GM12864 (cell line): ENCODE data around the gene SLC16A13.

Experiments used
- DNase-seq: peaks from one replicate; pipeline ENCODE4 v3.0.0-alpha.2; 2011; ENCODE audit warnings: low read depth
- H3K4me3 ChIP-seq: 2 replicates; pipeline ENCODE4 v1.5.1; 2011; ENCODE audit warnings: mild to moderate bottlenecking, low read depth, low read length, control low read depth
- CTCF ChIP-seq: IDR thresholded peaks from 2 replicates; pipeline ENCODE4 v1.5.1; 2011; ENCODE audit warnings: low read depth, mild to moderate bottlenecking, moderate library complexity, low read length, control low read depth, inconsistent platforms; ENCODE audit errors: missing control alignments

Gene SLC16A13

GRCh38 chr17:7029659-7030058 lies 6.2 kb upstream of the SLC16A13 start:
- DNase-seq = no peak
- no peak for TF ChIP-seq CTCF
- peak overlapping the region; percentile 13; the same call in 1 of the 2 replicates for H3K4me3 ChIP-seq

- peak overlapping the region; percentile 70 for H3K4me3 ChIP-seq
- no peak for TF ChIP-seq CTCF
Measured at GRCh38 chr17:7034955-7035590, 742 bp upstream of the SLC16A13 start.

GRCh38 chr17:7038025-7038862 lies 2.4 kb downstream of the SLC16A13 start:
- DNase-seq = no peak
- no peak overlapping the region for H3K4me3 ChIP-seq
- no peak for TF ChIP-seq CTCF

More at GRCh38 chr17:7034955-7035590, 742 bp upstream of the SLC16A13 start:
- no peak for DNase-seq

- no peak for DNase-seq
- no peak overlapping the region for H3K4me3 ChIP-seq
- TF ChIP-seq CTCF = peak; percentile 11
Measured at GRCh38 chr17:7039832-7040231, 4.0 kb downstream of the SLC16A13 start.

- TF ChIP-seq CTCF = no peak
- peak overlapping the region; percentile 30 for H3K4me3 ChIP-seq
- no peak for DNase-seq
Measured at GRCh38 chr17:7041607-7042500, 6.0 kb downstream of the SLC16A13 start.

GRCh38 chr17:7042501-7043181 lies 6.8 kb downstream of the SLC16A13 start:
- peak overlapping the region; percentile 30 for H3K4me3 ChIP-seq
- no peak for TF ChIP-seq CTCF
- no peak for DNase-seq
